ENCODE measurements around the gene AGO1. TPM values are rescaled to one million over a fixed set of nuclear protein-coding genes. Genes with fewer than 3 reads are reported as not detected.
A peak's percentile ranks its signal among the peaks of the same experiment; 100 is the strongest.
"Not testable (repeated sequence)": the region's sequence is repeated elsewhere in the genome, so short reads cannot be mapped to it uniquely, and the experiment has no call there.

The AGO1 gene
- polyA plus RNA-seq, 1 donor: 15.0 TPM

DNA sequence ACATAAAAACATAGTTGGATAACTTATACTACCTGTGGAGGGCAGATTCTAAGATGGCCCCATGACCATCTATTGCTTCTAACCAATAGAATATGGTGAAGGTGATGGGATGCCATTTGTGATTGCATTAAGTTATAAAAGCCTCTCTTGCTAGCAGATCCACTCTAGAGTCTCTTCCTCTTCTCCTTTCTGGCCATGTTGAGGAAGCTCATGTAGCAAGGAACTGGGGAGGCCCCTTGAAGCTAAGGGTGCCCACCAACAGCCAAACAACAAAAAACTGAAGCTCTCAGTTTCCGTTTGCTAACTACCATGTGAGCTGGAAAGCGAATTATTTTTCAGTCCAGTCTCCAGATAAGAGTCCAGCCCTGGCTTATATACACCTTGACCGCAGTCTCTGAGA lies 16.0 kb upstream of the AGO1 start:
- DNase-seq: no peak
- Histone ChIP-seq H3K27ac (ENCODE audit: low read length) (no peak overlapping the region), H3K36me3 (ENCODE audit: control insufficient read depth, insufficient read depth, low read length) (no peaks in the 10 kb centered on the region), H3K27me3 (ENCODE audit: control insufficient read depth, insufficient read depth, low read length) (no peaks in the 10 kb centered on the region), H3K4me1 (ENCODE audit: control insufficient read depth, insufficient read depth, low read length) (no peaks in the 10 kb centered on the region), H3K9me3 (ENCODE audit: control insufficient read depth, low read depth, low read length) (no peaks in the 10 kb centered on the region), H3K4me3 (ENCODE audit: low read length) (no peak overlapping the region)
- no CpG with 5 or more reads among the region's 3 CpGs for WGBS (ENCODE audit: insufficient coverage, low lambda C conversion rate)

DNA sequence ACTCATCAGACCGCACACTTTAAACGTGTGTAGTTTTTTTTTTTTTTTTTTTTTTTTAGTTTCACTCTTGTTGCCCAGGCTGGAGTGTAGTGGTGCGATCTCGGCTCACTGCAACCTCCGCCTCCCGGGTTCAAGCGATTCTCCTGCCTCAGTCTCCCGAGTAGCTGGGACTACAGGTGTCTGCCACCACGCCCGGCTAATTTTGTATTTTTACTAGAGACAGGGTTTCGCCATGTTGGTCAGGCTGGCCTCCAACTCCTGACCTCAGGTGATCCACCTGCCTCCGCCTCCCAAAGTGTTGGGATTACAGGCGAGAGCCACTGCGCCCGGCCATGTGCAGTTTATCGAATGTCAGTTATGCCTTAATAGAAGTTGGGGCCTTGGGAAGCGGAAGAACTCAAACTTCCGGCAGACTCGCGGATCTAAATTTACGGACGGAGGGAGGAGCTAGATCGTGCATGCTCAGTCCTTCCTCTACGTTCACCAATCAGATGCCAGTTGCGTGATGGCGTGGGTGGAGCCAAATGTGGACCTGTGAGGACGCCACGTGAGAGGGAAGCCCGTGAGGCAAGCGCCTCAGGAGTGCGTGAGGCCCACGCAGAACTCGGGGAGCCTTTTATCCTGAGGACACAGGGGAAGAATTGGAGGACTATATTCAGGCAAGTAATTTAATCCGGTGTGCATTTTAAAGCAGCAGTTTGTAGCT lies 13.6 kb upstream of the AGO1 start:
- not testable (repeated sequence) for H3K4me1 ChIP-seq (ENCODE audit: control insufficient read depth, insufficient read depth, low read length); H3K27ac ChIP-seq (ENCODE audit: low read length); H3K27me3 ChIP-seq (ENCODE audit: control insufficient read depth, insufficient read depth, low read length); H3K4me3 ChIP-seq (ENCODE audit: low read length); DNase-seq; H3K9me3 ChIP-seq (ENCODE audit: control insufficient read depth, low read depth, low read length); H3K36me3 ChIP-seq (ENCODE audit: control insufficient read depth, insufficient read depth, low read length)
- 91% methylated on average over 13 of the region's 34 CpGs for WGBS (ENCODE audit: insufficient coverage, low lambda C conversion rate)

DNA sequence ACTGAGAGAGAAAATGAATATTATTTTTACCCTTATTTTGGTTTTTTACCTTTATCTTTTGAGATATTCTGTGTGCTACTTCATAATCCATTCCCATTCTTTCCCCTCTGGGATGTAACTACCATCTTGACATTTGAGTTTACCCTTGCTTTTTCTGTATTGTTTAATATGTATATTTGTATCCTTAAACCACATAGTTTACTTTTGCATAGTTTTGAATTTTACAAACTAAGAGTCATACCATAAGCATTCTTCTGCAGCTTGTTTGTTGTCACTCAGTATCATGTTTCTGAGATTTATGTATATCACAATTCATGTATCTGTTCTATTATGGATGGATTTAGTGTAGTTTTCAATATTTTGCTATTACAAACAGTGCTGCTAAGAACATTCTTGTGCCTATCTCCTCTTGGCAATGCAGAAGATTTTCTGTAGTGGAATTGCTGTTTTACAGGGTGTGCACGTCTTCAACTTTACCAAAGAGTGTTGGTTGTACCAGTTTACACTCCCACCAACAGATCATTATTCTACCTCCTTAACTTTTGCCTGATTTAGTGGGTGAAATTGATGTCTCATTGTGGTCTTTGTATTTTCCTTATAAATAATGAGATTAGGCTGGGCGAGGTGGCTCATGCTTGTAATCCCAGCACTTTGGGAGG lies 12.2 kb upstream of the AGO1 start:
- Histone ChIP-seq H3K4me1 (ENCODE audit: control insufficient read depth, insufficient read depth, low read length) (no peaks in the 10 kb centered on the region), H3K9me3 (ENCODE audit: control insufficient read depth, low read depth, low read length) (no peaks in the 10 kb centered on the region), H3K27me3 (ENCODE audit: control insufficient read depth, insufficient read depth, low read length) (no peaks in the 10 kb centered on the region), H3K27ac (ENCODE audit: low read length) (no peak overlapping the region), H3K4me3 (ENCODE audit: low read length) (no peak overlapping the region), H3K36me3 (ENCODE audit: control insufficient read depth, insufficient read depth, low read length) (no peaks in the 10 kb centered on the region)
- DNase-seq: no peak
- WGBS (ENCODE audit: insufficient coverage, low lambda C conversion rate): no CpG with 5 or more reads among the region's 2 CpGs

DNA sequence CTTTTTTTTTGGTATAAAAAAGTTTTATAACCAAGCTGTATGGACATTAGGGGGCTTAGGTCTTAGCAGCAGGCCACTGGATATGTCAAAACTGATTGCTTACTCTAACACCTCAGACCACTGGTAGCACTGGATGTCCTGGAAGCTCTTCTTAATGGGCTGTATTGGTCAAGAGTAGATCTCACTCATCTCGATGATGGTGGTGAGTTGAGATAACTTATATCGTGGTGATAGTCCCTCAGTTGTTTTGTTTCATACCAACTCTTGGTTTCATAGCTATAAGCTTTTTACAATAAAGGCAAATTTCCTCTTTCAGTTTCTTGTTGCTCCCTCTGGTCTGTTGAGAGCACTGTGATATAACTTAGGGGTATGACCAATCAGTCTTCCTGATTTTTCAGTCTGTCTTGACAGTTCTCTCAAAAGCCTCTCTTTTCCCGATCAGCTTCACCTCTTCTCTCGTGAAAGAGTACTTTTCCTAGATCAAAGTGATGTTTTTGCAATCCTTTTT lies 9.7 kb upstream of the AGO1 start:
- H3K27me3 ChIP-seq (ENCODE audit: control insufficient read depth, insufficient read depth, low read length): no peaks in the 10 kb centered on the region
- H3K27ac ChIP-seq (ENCODE audit: low read length): no peak overlapping the region
- DNase-seq: no peak
- no peaks in the 10 kb centered on the region for H3K9me3 ChIP-seq (ENCODE audit: control insufficient read depth, low read depth, low read length)
- 80% methylated on average over 2 of the region's 4 CpGs for WGBS (ENCODE audit: insufficient coverage, low lambda C conversion rate)
- no peaks in the 10 kb centered on the region for H3K36me3 ChIP-seq (ENCODE audit: control insufficient read depth, insufficient read depth, low read length)
- no peak overlapping the region for H3K4me3 ChIP-seq (ENCODE audit: low read length)
- H3K4me1 ChIP-seq (ENCODE audit: control insufficient read depth, insufficient read depth, low read length): no peaks in the 10 kb centered on the region

- H3K4me3 ChIP-seq (ENCODE audit: low read length); H3K9me3 ChIP-seq (ENCODE audit: control insufficient read depth, low read depth, low read length); H3K4me1 ChIP-seq (ENCODE audit: control insufficient read depth, insufficient read depth, low read length); DNase-seq; H3K27me3 ChIP-seq (ENCODE audit: control insufficient read depth, insufficient read depth, low read length); H3K36me3 ChIP-seq (ENCODE audit: control insufficient read depth, insufficient read depth, low read length); H3K27ac ChIP-seq (ENCODE audit: low read length): not testable (repeated sequence)
- no CpG with 5 or more reads among the region's 4 CpGs for WGBS (ENCODE audit: insufficient coverage, low lambda C conversion rate)
Measured at GRCh38 chr1:35874115-35874514, 8.9 kb upstream of the AGO1 start.

- Histone ChIP-seq H3K27ac (ENCODE audit: low read length) (no peak overlapping the region), H3K27me3 (ENCODE audit: control insufficient read depth, insufficient read depth, low read length) (no peaks in the 10 kb centered on the region), H3K36me3 (ENCODE audit: control insufficient read depth, insufficient read depth, low read length) (no peaks in the 10 kb centered on the region), H3K4me3 (ENCODE audit: low read length) (no peak overlapping the region), H3K9me3 (ENCODE audit: control insufficient read depth, low read depth, low read length) (no peaks in the 10 kb centered on the region), H3K4me1 (ENCODE audit: control insufficient read depth, insufficient read depth, low read length) (peaks cover 8% of the 10 kb centered on the region)
- WGBS (ENCODE audit: insufficient coverage, low lambda C conversion rate): no CpG with 5 or more reads among the region's 5 CpGs
- no peak for DNase-seq
Measured at GRCh38 chr1:35876988-35877387, 6.0 kb upstream of the AGO1 start.

GRCh38 chr1:35881850-35882273 lies 1.1 kb upstream of the AGO1 start:
- no peaks in the 10 kb centered on the region for H3K36me3 ChIP-seq (ENCODE audit: control insufficient read depth, insufficient read depth, low read length)
- H3K27ac ChIP-seq (ENCODE audit: low read length): no peak overlapping the region
- peak in 1 of 2 donors; percentile 40 for DNase-seq
- H3K4me3 ChIP-seq (ENCODE audit: low read length): no peak overlapping the region
- no peaks in the 10 kb centered on the region for H3K27me3 ChIP-seq (ENCODE audit: control insufficient read depth, insufficient read depth, low read length)
- 29% methylated on average over 2 of the region's 4 CpGs for WGBS (ENCODE audit: insufficient coverage, low lambda C conversion rate)
- H3K9me3 ChIP-seq (ENCODE audit: control insufficient read depth, low read depth, low read length): no peaks in the 10 kb centered on the region
- H3K4me1 ChIP-seq (ENCODE audit: control insufficient read depth, insufficient read depth, low read length): peaks cover 25% of the 10 kb centered on the region

- Histone ChIP-seq H3K27me3 (ENCODE audit: control insufficient read depth, insufficient read depth, low read length) (no peaks in the 10 kb centered on the region), H3K36me3 (ENCODE audit: control insufficient read depth, insufficient read depth, low read length) (no peaks in the 10 kb centered on the region), H3K4me3 (ENCODE audit: low read length) (peak overlapping the region; percentile 22), H3K27ac (ENCODE audit: low read length) (no peak overlapping the region), H3K9me3 (ENCODE audit: control insufficient read depth, low read depth, low read length) (no peaks in the 10 kb centered on the region), H3K4me1 (ENCODE audit: control insufficient read depth, insufficient read depth, low read length) (peaks cover 32% of the 10 kb centered on the region)
- no CpG with 5 or more reads among the region's 16 CpGs for WGBS (ENCODE audit: insufficient coverage, low lambda C conversion rate)
- DNase-seq: no peak
Measured at GRCh38 chr1:35882586-35882944, 444 bp upstream of the AGO1 start.

DNA sequence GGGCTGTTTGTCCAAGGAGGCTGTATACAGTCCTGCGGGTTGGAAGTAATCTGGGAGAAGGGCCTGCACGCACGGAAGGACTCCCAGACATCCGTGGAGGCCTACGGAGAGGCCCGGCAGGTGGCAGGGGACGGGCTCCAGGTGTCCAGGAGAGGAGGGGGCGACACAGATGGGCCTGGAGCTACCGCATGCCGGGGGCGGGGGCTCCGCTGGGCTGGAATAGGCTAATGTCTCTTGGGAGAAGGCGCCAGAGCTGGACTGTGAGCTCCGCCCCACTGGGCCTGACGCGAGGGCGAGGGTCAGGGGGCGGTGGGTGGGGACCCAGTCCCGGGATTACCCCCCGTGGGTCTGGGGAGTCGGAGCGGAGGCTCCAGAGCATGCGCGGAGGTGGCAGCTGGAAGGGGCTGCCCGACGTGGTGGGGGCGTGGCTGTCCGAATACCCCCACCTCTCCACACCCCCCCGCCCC lies 659 bp downstream of the AGO1 start:
- WGBS (ENCODE audit: insufficient coverage, low lambda C conversion rate): no CpG with 5 or more reads among the region's 29 CpGs
- DNase-seq: peak; percentile 67 to 80
- Histone ChIP-seq H3K4me1 (ENCODE audit: control insufficient read depth, insufficient read depth, low read length) (peaks cover 39% of the 10 kb centered on the region), H3K27me3 (ENCODE audit: control insufficient read depth, insufficient read depth, low read length) (no peaks in the 10 kb centered on the region), H3K36me3 (ENCODE audit: control insufficient read depth, insufficient read depth, low read length) (no peaks in the 10 kb centered on the region), H3K4me3 (ENCODE audit: low read length) (peak overlapping the region; percentile 80), H3K27ac (ENCODE audit: low read length) (peak overlapping the region; percentile 63), H3K9me3 (ENCODE audit: control insufficient read depth, low read depth, low read length) (no peaks in the 10 kb centered on the region)

GRCh38 chr1:35884934-35885333 lies 1.9 kb downstream of the AGO1 start:
- Histone ChIP-seq H3K4me1 (ENCODE audit: control insufficient read depth, insufficient read depth, low read length) (peaks cover 33% of the 10 kb centered on the region), H3K9me3 (ENCODE audit: control insufficient read depth, low read depth, low read length) (no peaks in the 10 kb centered on the region), H3K36me3 (ENCODE audit: control insufficient read depth, insufficient read depth, low read length) (peaks cover 4% of the 10 kb centered on the region), H3K27ac (ENCODE audit: low read length) (no peak overlapping the region), H3K27me3 (ENCODE audit: control insufficient read depth, insufficient read depth, low read length) (no peaks in the 10 kb centered on the region), H3K4me3 (ENCODE audit: low read length) (no peak overlapping the region)
- 0% methylated on average over 1 of the region's 2 CpGs for WGBS (ENCODE audit: insufficient coverage, low lambda C conversion rate)
- DNase-seq: no peak

All from large intestine (tissue), 3 donors.